Gastrocnemius medialis (tissue), 4 donors: ENCODE results near the gene AKAP11.

ENCODE experiments used
- POLR2A ChIP-seq, 2 donors: fragments of 450-650 bp; IDR thresholded peaks; one replicate each; pipeline ENCODE4 v1.6.1; 2017; ENCODE audit warnings: antibody characterized with exemption in 2 of 2, mild to moderate bottlenecking in 2 of 2, moderate library complexity in 2 of 2
- TF ChIP-seq, protein P1 (sequence below), 5 experiments: fragments of 450-650 bp in 3 of 5; fragments of 200-600 bp in 2 of 5; sonication (generic) in 2 of 5; IDR thresholded peaks in 4 of 5; conservative IDR thresholded peaks in 1 of 5; 1 replicate in 4 of 5; 2 replicates in 1 of 5; pipeline ENCODE4 v1.5.1; 2016 to 2019; ENCODE audit warnings: antibody characterized with exemption in 5 of 5, mild to moderate bottlenecking in 3 of 5, moderate library complexity in 3 of 5

DNA sequence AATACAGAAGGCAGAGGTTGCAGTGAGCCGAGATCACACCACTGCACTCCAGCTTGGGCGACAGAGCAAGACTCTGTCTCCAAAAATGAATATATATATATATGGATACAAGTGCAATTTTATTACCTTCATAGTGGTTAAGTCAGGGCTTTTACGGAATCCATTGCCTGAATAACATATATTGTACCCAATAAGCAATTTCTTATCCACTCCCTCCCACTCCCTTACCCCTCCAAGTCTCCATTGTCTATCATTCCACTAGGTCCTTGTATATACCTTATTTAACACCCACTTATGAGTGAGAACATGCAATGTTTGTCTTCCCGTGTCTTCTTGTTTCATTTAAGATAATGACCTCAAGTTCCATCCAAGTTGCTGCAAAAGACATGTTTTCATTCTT is 48.3 kb upstream of the AKAP11 start:
- TF ChIP-seq, protein P1, sequence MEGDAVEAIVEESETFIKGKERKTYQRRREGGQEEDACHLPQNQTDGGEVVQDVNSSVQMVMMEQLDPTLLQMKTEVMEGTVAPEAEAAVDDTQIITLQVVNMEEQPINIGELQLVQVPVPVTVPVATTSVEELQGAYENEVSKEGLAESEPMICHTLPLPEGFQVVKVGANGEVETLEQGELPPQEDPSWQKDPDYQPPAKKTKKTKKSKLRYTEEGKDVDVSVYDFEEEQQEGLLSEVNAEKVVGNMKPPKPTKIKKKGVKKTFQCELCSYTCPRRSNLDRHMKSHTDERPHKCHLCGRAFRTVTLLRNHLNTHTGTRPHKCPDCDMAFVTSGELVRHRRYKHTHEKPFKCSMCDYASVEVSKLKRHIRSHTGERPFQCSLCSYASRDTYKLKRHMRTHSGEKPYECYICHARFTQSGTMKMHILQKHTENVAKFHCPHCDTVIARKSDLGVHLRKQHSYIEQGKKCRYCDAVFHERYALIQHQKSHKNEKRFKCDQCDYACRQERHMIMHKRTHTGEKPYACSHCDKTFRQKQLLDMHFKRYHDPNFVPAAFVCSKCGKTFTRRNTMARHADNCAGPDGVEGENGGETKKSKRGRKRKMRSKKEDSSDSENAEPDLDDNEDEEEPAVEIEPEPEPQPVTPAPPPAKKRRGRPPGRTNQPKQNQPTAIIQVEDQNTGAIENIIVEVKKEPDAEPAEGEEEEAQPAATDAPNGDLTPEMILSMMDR (IDR thresholded peaks at IDR 0.05 in 4 of 5, conservative IDR thresholded peaks at IDR 0.05 in 1 of 5) = no peak
- TF ChIP-seq POLR2A (IDR thresholded peaks at IDR 0.05) = no peak
